H1 (cell line): ENCODE results near the gene ACKR3. TPM values are rescaled to one million over a fixed set of nuclear protein-coding genes. Genes with fewer than 3 reads are reported as not detected.

Source experiments
- CTCF ChIA-PET: fragments of 300-600 bp; sonication (Branson Sonifier 250); formaldehyde crosslinking; loops from one replicate; lab custom pipeline; 2021; ENCODE audit not compliant: partially characterized antibody; lab: Charles Lee
- POLR2A ChIA-PET: fragments of 300-600 bp; sonication (Branson Sonifier 250); formaldehyde crosslinking; loops from one replicate; lab custom pipeline; 2021; ENCODE audit warnings: inconsistent platforms; ENCODE audit not compliant: partially characterized antibody; lab: Charles Lee
- DNase-seq, 2 experiments: peaks; one replicate each; pipeline versions ENCODE4 v3.0.0 to v3.0.0-alpha.2; 2010 to 2022; ENCODE audit warnings: low spot score in 2 of 2, low read depth in 1 of 2, mixed read lengths in 1 of 2
- FAIRE-seq: peaks from 2 replicates; lab custom pipeline; 2011; peaks lifted over from hg19 to GRCh38; lab: Jason Lieb, UNC
- H2AFZ ChIP-seq: 2 replicates; pipeline ENCODE4 v1.8.1; 2012; ENCODE audit warnings: low read length, inconsistent platforms
- H2AK5ac ChIP-seq: 2 replicates; pipeline ENCODE4 v1.6.1; 2013; ENCODE audit warnings: low read depth, low read length
- H2BK120ac ChIP-seq: replicated peaks from 2 replicates; pipeline ENCODE3; 2013; ENCODE audit warnings: low read depth, low read length, inconsistent platforms
- H2BK12ac ChIP-seq: 2 replicates; pipeline ENCODE4 v1.6.1; 2013; ENCODE audit warnings: low read depth, low read length
- H2BK15ac ChIP-seq: 2 replicates; pipeline ENCODE4 v1.6.1; 2013; ENCODE audit warnings: low read length
- H2BK20ac ChIP-seq: 2 replicates; pipeline ENCODE4 v1.6.1; 2013; ENCODE audit warnings: low read length
- H2BK5ac ChIP-seq: 2 replicates; pipeline ENCODE4 v1.6.1; 2013; ENCODE audit warnings: low read depth, low read length
- H3K14ac ChIP-seq: 2 replicates; pipeline ENCODE4 v1.6.1; 2013; ENCODE audit warnings: inconsistent platforms; ENCODE audit not compliant: insufficient read length
- H3K18ac ChIP-seq: 2 replicates; pipeline ENCODE4 v1.6.1; 2013; ENCODE audit warnings: low read length; ENCODE audit errors: extremely low read depth
- H3K23ac ChIP-seq: 2 replicates; pipeline ENCODE4 v1.6.1; 2013; ENCODE audit warnings: inconsistent platforms; ENCODE audit not compliant: insufficient read length
- H3K23me2 ChIP-seq: 2 replicates; pipeline ENCODE4 v1.6.1; 2013; ENCODE audit warnings: low read depth, low read length
- H3K27ac ChIP-seq: 2 replicates; pipeline ENCODE4 v1.6.1; 2011; ENCODE audit warnings: low read depth, low read length, inconsistent platforms
- H3K27me3 ChIP-seq, 4 experiments: replicated peaks in 1 of 4; 1 replicate in 1 of 4; 2 replicates in 3 of 4; pipeline versions ENCODE4 v1.6.1 to v1.8.1; 2011 to 2013; ENCODE audit warnings: low read length in 3 of 4, mild to moderate bottlenecking in 3 of 4, inconsistent platforms in 2 of 4, mixed read lengths in 2 of 4, moderate library complexity in 1 of 4; ENCODE audit not compliant: control insufficient read depth in 3 of 4, insufficient read depth in 3 of 4; ENCODE audit errors: extremely low read depth in 1 of 4
- H3K36me3 ChIP-seq, 4 experiments: 2 replicates each; pipeline versions ENCODE4 v1.6.1 to v1.8.1; 2011 to 2013; ENCODE audit warnings: mild to moderate bottlenecking in 4 of 4, low read length in 3 of 4, moderate library complexity in 2 of 4, control low read depth in 1 of 4, inconsistent platforms in 1 of 4; ENCODE audit not compliant: insufficient read depth in 4 of 4, control insufficient read depth in 2 of 4
- H3K4ac ChIP-seq: replicated peaks from 2 replicates; pipeline ENCODE3; 2013; ENCODE audit warnings: low read length, low read depth, mixed read lengths, inconsistent platforms; ENCODE audit not compliant: insufficient read length
- H3K4me1 ChIP-seq, 4 experiments: replicated peaks in 1 of 4; 1 replicate in 1 of 4; 2 replicates in 3 of 4; pipeline versions ENCODE4 v1.6.1 to v1.8.1; 2011 to 2013; ENCODE audit warnings: low read length in 3 of 4, inconsistent platforms in 2 of 4, mixed read lengths in 1 of 4; ENCODE audit not compliant: insufficient read depth in 4 of 4, control insufficient read depth in 3 of 4
- H3K4me2 ChIP-seq, 2 experiments: 2 replicates each; pipeline versions ENCODE4 v1.6.1 to v1.8.1; 2011 to 2013; ENCODE audit warnings: low read depth in 2 of 2, low read length in 2 of 2, control low read depth in 1 of 2, inconsistent platforms in 1 of 2, mild to moderate bottlenecking in 1 of 2; ENCODE audit not compliant: insufficient read depth in 1 of 2
- H3K4me3 ChIP-seq, 4 experiments: fragments of 200-600, 300-600 bp in 1 of 4; sonication (generic), shearing (Covaris generic), sonication (Bioruptor Twin) in 1 of 4; 2 replicates each; pipeline versions ENCODE4 v1.5.1 to v1.8.1; 2011 to 2016; ENCODE audit warnings: low read length in 4 of 4, low read depth in 3 of 4, control low read depth in 2 of 4, inconsistent platforms in 2 of 4, mild to moderate bottlenecking in 2 of 4, mixed read lengths in 1 of 4, moderate library complexity in 1 of 4; ENCODE audit not compliant: insufficient read depth in 2 of 4; ENCODE audit errors: extremely low read depth in 1 of 4
- H3K56ac ChIP-seq: replicated peaks from 2 replicates; pipeline ENCODE3; 2013; ENCODE audit warnings: low read depth, mild to moderate bottlenecking, mixed read lengths, low read length, inconsistent platforms; ENCODE audit not compliant: insufficient read length
- H3K79me1 ChIP-seq: 2 replicates; pipeline ENCODE4 v1.6.1; 2013; ENCODE audit warnings: low read depth, low read length, control low read depth
- H3K79me2 ChIP-seq, 2 experiments: 2 replicates each; pipeline versions ENCODE4 v1.6.1 to v1.8.1; 2012 to 2013; ENCODE audit warnings: low read length in 2 of 2, mild to moderate bottlenecking in 2 of 2, inconsistent platforms in 1 of 2; ENCODE audit not compliant: insufficient read depth in 2 of 2, control insufficient read depth in 1 of 2
- H3K9ac ChIP-seq, 4 experiments: replicated peaks in 1 of 4; 1 replicate in 1 of 4; 2 replicates in 3 of 4; pipeline versions ENCODE4 v1.6.1 to v1.8.1; 2011 to 2013; ENCODE audit warnings: low read depth in 3 of 4, low read length in 3 of 4, control low read depth in 2 of 4, mild to moderate bottlenecking in 2 of 4, moderate library complexity in 2 of 4, inconsistent platforms in 1 of 4; ENCODE audit errors: extremely low read depth in 1 of 4
- H3K9me3 ChIP-seq, 2 experiments: 2 replicates each; pipeline versions ENCODE4 v1.6.1 to v1.8.1; 2012 to 2013; ENCODE audit warnings: mild to moderate bottlenecking in 2 of 2, moderate library complexity in 2 of 2, control low read depth in 1 of 2, inconsistent platforms in 1 of 2, low read depth in 1 of 2, low read length in 1 of 2, mixed read lengths in 1 of 2; ENCODE audit not compliant: insufficient read depth in 2 of 2
- H4K20me1 ChIP-seq, 2 experiments: replicated peaks in 1 of 2; 2 replicates each; pipeline versions ENCODE3 to v1.8.1; 2011 to 2013; ENCODE audit warnings: inconsistent platforms in 2 of 2, low read length in 2 of 2, mild to moderate bottlenecking in 1 of 2; ENCODE audit not compliant: insufficient read depth in 2 of 2, control insufficient read depth in 1 of 2
- H4K5ac ChIP-seq: 2 replicates; pipeline ENCODE4 v1.6.1; 2013; ENCODE audit warnings: low read length, low read depth, mixed read lengths, inconsistent platforms; ENCODE audit not compliant: insufficient read length
- H4K8ac ChIP-seq: 2 replicates; pipeline ENCODE4 v1.8.0; 2013; ENCODE audit warnings: mild to moderate bottlenecking, moderate library complexity, low read length, inconsistent platforms; ENCODE audit not compliant: insufficient read depth; ENCODE audit errors: extremely low read depth
- H4K91ac ChIP-seq: replicated peaks from 2 replicates; pipeline ENCODE3; 2013; ENCODE audit warnings: low read length, mixed read lengths, inconsistent platforms; ENCODE audit not compliant: insufficient read length
- CTCF ChIP-seq, 3 experiments: IDR thresholded peaks; 1 replicate in 2 of 3; 2 replicates in 1 of 3; pipeline versions ENCODE4 v1.5.1 to v1.6.1; 2011; ENCODE audit warnings: low read length in 3 of 3, mild to moderate bottlenecking in 3 of 3, inconsistent platforms in 2 of 3, low read depth in 1 of 3, moderate library complexity in 1 of 3; ENCODE audit not compliant: insufficient read depth in 1 of 3; ENCODE audit errors: control extremely low read depth in 1 of 3
- POU5F1 ChIP-seq: IDR thresholded peaks from 2 replicates; pipeline ENCODE4 v1.6.1; 2011; ENCODE audit warnings: low read depth, mild to moderate bottlenecking, low read length, moderate library complexity
- WGBS, 2 experiments: shearing (Covaris generic) in 1 of 2; methylation state at CpG; one replicate each; pipeline versions ENCODE4 v1.1.6 to v1.1.7; 2013 to 2015; ENCODE audit warnings: low lambda C conversion rate in 2 of 2, mixed read lengths in 2 of 2, inconsistent platforms in 1 of 2, low coverage in 1 of 2, missing lambda C conversion rate in 1 of 2; ENCODE audit not compliant: insufficient replicate concordance in 2 of 2, insufficient coverage in 1 of 2, insufficient read length in 1 of 2; ENCODE audit errors: extremely low coverage in 1 of 2, missing lambda C conversion rate in 1 of 2; 5-methylcytosine and 5-hydroxymethylcytosine counted together
- polyA plus RNA-seq, 7 experiments: library from polyadenylated mRNA; depleted of rRNA in 3 of 7; stranded (reverse) in 5 of 7; unstranded in 2 of 7; fragments of >200 nt in 5 of 7; fragments of 200-250 nt in 2 of 7; gene quantifications; 1 replicate in 5 of 7; 2 replicates in 1 of 7; 4 replicates in 1 of 7; pipeline versions ENCODE4 v1.2.1 to v1.2.3, GENCODE V29; 2011 to 2013; ENCODE audit warnings: missing spikeins in 2 of 7, mixed read lengths in 2 of 7
- total RNA-seq: library from RNA; stranded (reverse); fragmentation: NEBNext Ultra II Directional; extraction: Animal tissue kit (Norgen Biotek cat#: 25700); gene quantifications from 2 replicates; pipeline ENCODE4 v1.2.1, GENCODE V29; 2021

ACKR3 gene
- total and polyA plus RNA-seq, 2 of the 8 experiments (the other 6 are each of a cell fraction or from before 2014, with no cell fraction given): 1.4 to 24.4 TPM

- Histone ChIP-seq H3K18ac (no peak overlapping the region; the same call in 1 of the 2 replicates), H2BK15ac (no peak overlapping the region), H3K9ac (no peak overlapping the region), H3K36me3 (peaks cover 0 to 3% (median 0%) of the 10 kb centered on the region in 4 experiments; a peak in 1 of 8 replicates), H3K4me2 (no peak overlapping the region), H3K4me1 (peaks cover 0 to 11% (median 5%) of the 10 kb centered on the region in 4 experiments; a peak in 4 of 7 replicates), H3K4ac (no peak overlapping the region), H2AK5ac (no peak overlapping the region), H2BK120ac (no peak overlapping the region), H2AFZ (no peak overlapping the region), H4K8ac (no peak overlapping the region; the same call in 1 of the 2 replicates), H3K23me2 (peaks cover 3% of the 10 kb centered on the region; the same call in 1 of the 2 replicates), H3K79me1 (no peaks in the 10 kb centered on the region), H3K56ac (no peak overlapping the region), H2BK20ac (no peak overlapping the region), H4K5ac (no peak overlapping the region), H3K27me3 (no peaks in the 10 kb centered on the region), H3K27ac (no peak overlapping the region), H4K91ac (no peak overlapping the region), H2BK5ac (no peak overlapping the region), H3K79me2 (no peaks in the 10 kb centered on the region), H2BK12ac (no peak overlapping the region), H3K4me3 (no peak overlapping the region), H3K9me3 (no peaks in the 10 kb centered on the region), H3K23ac (no peak overlapping the region), H4K20me1 (no peaks in the 10 kb centered on the region), H3K14ac (no peak overlapping the region)
- WGBS, 2 experiments: 87% methylated on average over 9 of the region's 9 CpGs; no CpG with 5 or more reads in 1 of the 2 experiments
- FAIRE-seq: no peak
- POLR2A ChIA-PET: no interaction called here
- no peak for DNase-seq
- CTCF ChIA-PET: interaction anchor here (0.5 to 1.2 kb wide), 2 partner anchors 8 to 179 kb away, joined by 3 read pairs; no protein-coding TSS in a partner anchor
- TF ChIP-seq CTCF (IDR thresholded peaks at IDR 0.05; ENCODE audit: control extremely low read depth in 1 of 3, insufficient read depth in 1 of 3, low read depth in 1 of 3, low read length in 3 of 3) (no peak), POU5F1 (no peak)
Observed at GRCh38 chr2:236579746-236580315, 10.2 kb downstream of the ACKR3 start.
